GM18502 (cell line): ENCODE data around the gene ERMP1.

ENCODE experiments used
- ATAC-seq: cut with Tn5 transposase; IDR thresholded peaks from one replicate; pipeline ENCODE4 v1.9.1; 2021; ENCODE audit warnings: mild to moderate bottlenecking; ENCODE audit not compliant: unreplicated experiment, poor library complexity

The ERMP1 gene

GRCh38 chr9:5735072-5735471, 97.8 kb downstream of the ERMP1 start:
- ATAC-seq = no peak
